NCI-H2107 treated with DMSO at 0.1 percent for 48 hours (cell line): Measurements from ENCODE around the gene SKAP1.
"Not testable (repeated sequence)": the region's sequence is repeated elsewhere in the genome, so short reads cannot be mapped to it uniquely, and the experiment has no call there.

ENCODE experiments used
- DNase-seq: peaks from one replicate; lab custom pipeline; 2025; ENCODE audit not compliant: unreplicated experiment; lab: John Stamatoyannopoulos, UW

The SKAP1 gene

GRCh38 chr17:48449335-48449734 is 19.3 kb upstream of the SKAP1 start:
- not testable (repeated sequence) for DNase-seq

DNA sequence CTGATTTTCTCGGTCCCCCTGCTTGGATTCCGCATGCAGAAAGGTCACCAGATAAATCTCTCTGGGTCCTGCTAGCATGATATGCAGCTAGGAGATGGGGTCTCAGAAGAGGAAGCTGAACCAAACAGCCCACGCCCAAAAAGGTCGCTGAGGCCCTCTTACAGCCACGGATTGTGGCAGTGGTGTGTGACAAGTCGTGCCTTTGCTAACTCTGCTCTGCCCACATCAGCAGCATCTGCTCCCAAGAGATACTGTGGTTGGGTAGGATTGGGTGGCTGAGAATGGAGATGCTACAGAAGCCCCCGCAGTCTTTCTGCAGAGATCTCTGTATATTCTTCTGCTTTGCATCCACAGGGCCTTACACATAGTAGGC is 15.2 kb upstream of the SKAP1 start:
- DNase-seq = no peak

GRCh38 chr17:48444516-48445247 is 14.7 kb upstream of the SKAP1 start:
- no peak for DNase-seq

DNA sequence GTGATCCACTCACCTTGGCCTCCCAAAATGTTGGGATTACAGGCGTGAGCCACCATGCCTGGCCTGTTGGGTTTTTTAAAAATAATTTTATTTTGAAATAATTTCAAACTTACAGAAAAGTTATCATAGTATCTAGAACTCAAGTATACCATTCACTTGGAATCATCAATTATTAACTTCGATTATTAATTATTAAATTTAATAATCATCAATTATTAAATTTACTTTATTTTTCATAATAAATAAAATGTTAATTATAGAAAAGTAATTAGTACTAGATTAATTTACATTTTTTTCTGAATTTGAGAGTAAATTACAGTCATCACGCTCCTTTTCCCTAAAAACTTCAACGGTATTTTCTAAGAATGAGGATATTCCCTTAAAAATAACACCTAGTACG is 13.7 kb upstream of the SKAP1 start:
- no peak for DNase-seq

DNA sequence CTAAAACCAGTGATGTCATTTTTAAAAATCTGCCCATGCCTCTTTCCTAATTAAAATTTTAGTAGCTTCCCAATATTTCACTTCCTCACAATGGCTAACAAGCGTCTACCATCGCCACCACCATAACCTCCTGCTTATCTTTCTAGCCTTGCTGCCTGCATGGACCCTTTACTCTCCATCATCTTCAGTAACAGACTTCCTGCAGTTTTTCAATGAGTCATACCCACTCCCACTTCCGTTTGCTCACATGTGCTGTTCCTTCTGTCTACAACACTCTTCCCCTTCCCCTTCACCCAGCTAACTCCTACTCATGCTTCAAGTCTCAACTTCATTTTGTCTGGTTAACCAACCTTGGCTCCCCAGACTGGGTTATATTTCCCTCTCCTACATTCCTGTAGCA is 12.8 kb upstream of the SKAP1 start:
- no peak for DNase-seq

- no peak for DNase-seq
Measured at GRCh38 chr17:48441862-48442261, 11.8 kb upstream of the SKAP1 start.

DNA sequence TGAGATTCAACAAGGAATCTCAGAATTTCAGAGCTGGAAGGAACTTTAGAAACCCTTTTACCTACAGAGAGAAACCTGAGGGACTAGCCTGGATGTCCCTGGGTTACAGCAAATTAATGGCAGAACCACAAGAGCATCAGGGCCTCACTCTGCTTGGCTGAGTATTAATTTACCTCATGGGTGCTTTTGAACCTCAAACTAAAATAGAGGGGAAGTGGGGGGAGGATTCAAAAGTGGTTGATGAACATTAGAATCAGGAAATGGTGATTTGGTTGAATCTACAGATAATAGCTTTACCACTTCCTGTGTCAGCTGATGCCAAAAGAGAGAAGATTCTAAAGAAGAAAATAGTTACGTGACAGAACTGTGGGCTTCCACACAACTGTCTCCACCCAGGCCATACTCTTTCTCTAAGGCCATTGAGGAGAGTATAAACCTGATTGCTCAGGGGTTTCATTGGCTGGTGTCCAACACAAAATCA is 11.3 kb upstream of the SKAP1 start:
- DNase-seq = no peak

DNA sequence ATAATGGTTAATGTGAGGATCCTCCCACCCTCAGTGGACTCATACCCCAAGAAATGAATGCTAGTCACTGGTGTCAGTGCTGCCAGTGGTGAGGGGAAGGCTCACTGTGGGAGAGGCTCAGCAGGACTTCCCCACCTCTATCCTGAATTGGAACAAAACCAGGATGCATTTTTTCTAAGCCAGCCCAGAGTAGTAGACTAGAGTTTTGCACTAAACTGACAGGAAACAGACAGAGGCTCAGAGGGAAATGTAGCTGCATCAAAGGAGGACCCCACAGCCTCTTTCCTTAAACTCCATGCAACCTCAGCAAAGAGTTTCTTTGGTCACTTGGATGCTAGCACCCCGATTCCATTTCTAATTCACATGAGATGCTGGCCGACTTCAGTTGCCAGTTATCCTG is 10.7 kb upstream of the SKAP1 start:
- no peak for DNase-seq

GRCh38 chr17:48439875-48440505 is 10.0 kb upstream of the SKAP1 start:
- DNase-seq = no peak

- no peak for DNase-seq
Measured at GRCh38 chr17:48439110-48439850, 9.3 kb upstream of the SKAP1 start.

- no peak for DNase-seq
Measured at GRCh38 chr17:48438516-48439061, 8.6 kb upstream of the SKAP1 start.

- no peak for DNase-seq
Measured at GRCh38 chr17:48433896-48434295, 3.9 kb upstream of the SKAP1 start.

DNA sequence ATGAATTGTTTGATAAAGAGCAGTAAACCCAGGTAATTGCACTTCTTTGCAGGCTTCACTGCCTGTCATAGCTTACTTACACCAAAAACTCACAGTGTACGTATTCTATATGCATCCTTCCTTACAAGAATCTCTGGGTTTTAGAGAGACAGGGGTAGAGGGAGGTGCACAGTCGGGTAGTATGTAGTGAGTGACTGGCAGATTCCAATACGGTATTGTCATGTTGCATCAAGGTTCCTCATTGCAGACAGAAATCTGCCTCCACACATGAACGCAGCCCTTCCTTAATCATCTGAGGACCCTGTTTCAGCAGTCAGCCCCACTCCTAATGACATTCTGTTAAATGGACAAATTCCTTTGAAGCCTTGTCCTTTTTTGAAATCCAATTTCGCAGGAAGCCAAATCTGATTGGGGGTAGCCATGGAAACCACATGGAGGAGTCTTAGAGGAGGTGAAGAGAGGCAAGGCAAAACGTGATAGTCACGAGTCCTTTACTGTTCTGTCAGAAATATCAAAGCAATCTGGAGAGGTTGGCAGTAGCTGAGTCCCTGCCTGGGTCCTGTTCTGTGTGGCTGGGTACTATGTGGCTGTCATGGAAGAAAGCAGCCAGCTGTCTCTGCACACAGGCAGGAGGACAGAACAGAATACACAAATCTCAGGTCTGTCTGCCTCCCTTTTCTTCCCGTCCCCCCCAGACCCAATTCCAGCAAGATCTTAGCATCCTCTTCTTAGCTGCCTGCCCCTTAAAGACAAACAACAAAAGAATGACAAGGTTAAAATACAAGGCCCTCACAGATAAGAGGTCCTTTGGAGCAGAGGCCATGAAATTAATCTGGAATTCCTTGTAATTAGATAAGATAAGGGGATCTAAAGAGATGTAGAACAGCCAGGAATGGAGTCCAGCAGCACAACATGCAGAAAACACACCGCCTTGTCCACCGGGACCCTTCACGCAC is 3.1 kb upstream of the SKAP1 start:
- DNase-seq = no peak

DNA sequence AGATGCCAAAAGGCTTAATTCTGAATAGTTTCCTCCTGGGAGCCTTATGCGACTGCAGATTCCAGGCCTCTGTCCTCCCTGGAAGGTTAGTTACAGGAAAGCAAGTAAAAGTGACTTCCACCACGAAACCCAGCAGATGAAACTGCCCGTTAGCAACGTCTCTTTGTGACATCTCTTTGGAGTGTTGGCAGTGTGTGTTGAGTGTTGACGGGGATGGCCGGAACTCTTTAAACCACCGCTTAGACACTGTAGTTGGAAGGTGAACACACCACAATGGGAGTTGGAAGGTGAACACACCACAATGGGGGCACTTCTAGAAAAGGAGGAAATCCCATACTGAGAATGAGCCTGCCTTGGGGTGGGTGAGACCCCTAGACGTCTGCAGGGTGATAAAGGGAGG is 858 bp downstream of the SKAP1 start:
- no peak for DNase-seq

GRCh38 chr17:48427598-48427997 is 2.4 kb downstream of the SKAP1 start:
- DNase-seq = no peak

DNA sequence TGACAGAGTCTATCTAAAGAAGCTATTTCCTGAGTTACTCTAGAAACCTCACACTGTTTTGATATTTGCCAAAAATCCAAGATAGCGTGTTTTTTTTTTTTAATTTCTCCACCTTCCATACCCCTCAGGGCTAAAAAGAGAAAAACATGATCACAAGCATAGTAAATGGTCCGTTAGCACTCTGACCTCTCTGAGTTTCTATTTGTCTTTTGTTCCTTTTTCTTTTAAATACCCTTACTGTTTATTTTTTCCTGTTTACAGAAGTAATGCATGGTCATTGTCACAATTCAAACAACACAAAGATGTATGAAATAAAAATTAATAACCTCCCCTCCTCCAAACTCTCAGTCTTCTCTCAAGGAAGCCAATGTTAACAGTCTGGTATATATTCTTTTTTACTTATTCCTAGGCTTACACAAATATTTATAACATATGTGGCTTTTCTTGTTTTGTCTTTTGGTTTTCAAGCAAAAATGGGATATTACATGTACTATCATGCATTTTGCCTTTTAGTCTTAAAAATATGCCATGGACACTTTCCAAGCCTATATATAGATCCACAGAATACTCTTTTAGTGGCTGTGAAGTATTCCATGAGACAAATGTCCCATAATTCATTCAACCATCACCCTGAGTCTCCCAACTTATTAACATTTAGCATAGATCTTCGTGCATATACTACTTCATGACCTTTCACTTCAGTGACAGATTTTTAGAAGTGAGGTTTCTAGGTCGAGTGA is 3.1 kb downstream of the SKAP1 start:
- no peak for DNase-seq

GRCh38 chr17:48426019-48426665 is 3.9 kb downstream of the SKAP1 start:
- no peak for DNase-seq

DNA sequence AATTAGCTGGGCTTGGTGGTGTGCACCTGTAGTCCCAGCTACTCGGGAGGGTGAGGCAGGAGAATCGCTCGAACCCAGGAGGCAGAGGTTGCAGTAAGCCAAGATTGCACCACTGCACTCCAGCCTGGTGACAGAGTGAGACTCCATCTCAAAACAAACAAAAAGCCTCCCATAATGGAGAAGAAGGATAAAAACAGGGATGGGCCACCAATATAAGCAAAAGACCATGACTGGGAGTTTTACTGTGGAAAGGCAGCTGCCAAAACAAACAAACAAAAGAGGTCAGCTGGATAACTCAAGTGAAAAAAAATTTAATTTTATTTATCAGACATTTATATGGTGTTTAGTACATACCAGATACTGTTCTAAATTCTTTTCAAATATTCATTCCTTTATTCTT is 8.0 kb downstream of the SKAP1 start:
- DNase-seq = not testable (repeated sequence)

- no peak for DNase-seq
Measured at GRCh38 chr17:48420823-48421222, 9.2 kb downstream of the SKAP1 start.
